GM19043 (cell line): ENCODE results near the gene VTI1A.

Experiments
- ATAC-seq: cut with Tn5 transposase; IDR thresholded peaks from one replicate; pipeline ENCODE4 v1.9.1; 2021; ENCODE audit warnings: low read depth; ENCODE audit not compliant: unreplicated experiment

Gene VTI1A

GRCh38 chr10:112739592-112740353 lies 292.8 kb downstream of the VTI1A start:
- no peak for ATAC-seq

- ATAC-seq = no peak
Observed at GRCh38 chr10:112741830-112742402, 294.9 kb downstream of the VTI1A start.

- no peak for ATAC-seq
Observed at GRCh38 chr10:112744181-112745096, 297.4 kb downstream of the VTI1A start.

- ATAC-seq = no peak
Observed at GRCh38 chr10:112746329-112746728, 299.3 kb downstream of the VTI1A start.

- ATAC-seq = no peak
Observed at GRCh38 chr10:112750427-112751167, 303.6 kb downstream of the VTI1A start.

GRCh38 chr10:112751651-112752050 lies 304.6 kb downstream of the VTI1A start:
- ATAC-seq = no peak

GRCh38 chr10:112752288-112752687 lies 305.3 kb downstream of the VTI1A start:
- ATAC-seq = no peak

- no peak for ATAC-seq
Observed at GRCh38 chr10:112753961-112754411, 307.0 kb downstream of the VTI1A start.

GRCh38 chr10:112755446-112756234 lies 308.6 kb downstream of the VTI1A start:
- no peak for ATAC-seq

- no peak for ATAC-seq
Observed at GRCh38 chr10:112756235-112756527, 309.2 kb downstream of the VTI1A start.

- ATAC-seq = no peak
Observed at GRCh38 chr10:112758961-112759360, 311.9 kb downstream of the VTI1A start.

GRCh38 chr10:112759496-112759895 lies 312.5 kb downstream of the VTI1A start:
- no peak for ATAC-seq

- ATAC-seq = no peak
Observed at GRCh38 chr10:112761256-112761655, 314.2 kb downstream of the VTI1A start.

- ATAC-seq = no peak
Observed at GRCh38 chr10:112763916-112764520, 317.0 kb downstream of the VTI1A start.

GRCh38 chr10:112765717-112766235 lies 318.8 kb downstream of the VTI1A start:
- ATAC-seq = no peak

GRCh38 chr10:112766636-112767035 lies 319.6 kb downstream of the VTI1A start:
- no peak for ATAC-seq

- no peak for ATAC-seq
Observed at GRCh38 chr10:112767156-112767555, 320.1 kb downstream of the VTI1A start.

GRCh38 chr10:112768121-112768520 lies 321.1 kb downstream of the VTI1A start:
- ATAC-seq = no peak

- ATAC-seq = no peak
Observed at GRCh38 chr10:112769081-112769480, 322.1 kb downstream of the VTI1A start.
